ENCODE data around the gene HPN.
A peak's percentile ranks its signal among the peaks of the same experiment; 100 is the strongest.

Gene HPN

GRCh38 chr19:35073516-35073915 lies 32.0 kb downstream of the HPN start:
- peaks cover 0 to 3% of the 10 kb centered on the region in 2 donors for H3K4me1 ChIP-seq (ENCODE audit: control insufficient read depth in 2 of 2, insufficient read depth in 1 of 2, low read depth in 1 of 2, low read length in 2 of 2)
- no peak overlapping the region for H3K4me3 ChIP-seq (ENCODE audit: low read length in 2 of 2)
- peak overlapping the region; percentile 9 for H4K8ac ChIP-seq (ENCODE audit: low read depth, low read length)
- no peak overlapping the region for H2AFZ ChIP-seq (ENCODE audit: low read length)
- no peak overlapping the region for H3K18ac ChIP-seq (ENCODE audit: low read length)
- H3K36me3 ChIP-seq (replicated peaks in 1 of 2; ENCODE audit: control insufficient read depth in 2 of 2, insufficient read depth in 2 of 2, low read length in 2 of 2), result no peaks in the 10 kb centered on the region
- no peak overlapping the region for H3K14ac ChIP-seq (ENCODE audit: low read length)
- no peak overlapping the region for H2BK5ac ChIP-seq (ENCODE audit: low read length)
- no peak overlapping the region for H3K23ac ChIP-seq (ENCODE audit: low read depth, low read length, poor library complexity)
- no peak overlapping the region for H3K27ac ChIP-seq (replicated peaks; ENCODE audit: low read length)
- H2BK120ac ChIP-seq (ENCODE audit: low read depth, low read length), result no peak overlapping the region
- no peak overlapping the region for H3K4ac ChIP-seq (ENCODE audit: low read length)
- no peak overlapping the region for H4K91ac ChIP-seq (ENCODE audit: low read depth, low read length, poor library complexity)
- WGBS, 2 donors (ENCODE audit: extremely low coverage in 2 of 2, insufficient read length in 2 of 2, insufficient replicate concordance in 1 of 2), result no CpG with 5 or more reads among the region's 10 CpGs
- no peak overlapping the region for H3K4me2 ChIP-seq (ENCODE audit: insufficient read depth, low read length, poor library complexity, severe bottlenecking)
- H2BK12ac ChIP-seq (ENCODE audit: low read length), result no peak overlapping the region
- H2AK5ac ChIP-seq (ENCODE audit: low read depth, low read length), result peak overlapping the region; percentile 15
- H3K79me1 ChIP-seq (ENCODE audit: low read depth, low read length), result no peaks in the 10 kb centered on the region
- DNase-seq (ENCODE audit: low spot score), result no peak
- H3K27me3 ChIP-seq (ENCODE audit: control insufficient read depth in 3 of 3, insufficient read depth in 3 of 3, low read depth in 1 of 3, low read length in 3 of 3), result peaks cover 0 to 3% (median 0%) of the 10 kb centered on the region in 3 experiments
- H2BK15ac ChIP-seq (ENCODE audit: low read length), result peak overlapping the region; percentile 14
- peaks cover 0 to 3% of the 10 kb centered on the region in 2 donors for H3K9me3 ChIP-seq (replicated peaks in 1 of 2; ENCODE audit: control insufficient read depth in 2 of 2, insufficient read depth in 1 of 2, low read depth in 1 of 2, low read length in 2 of 2)
- no peak overlapping the region for H3K9ac ChIP-seq (ENCODE audit: low read depth, low read length, poor library complexity)

- peak overlapping the region; percentile 8 for H2BK12ac ChIP-seq (ENCODE audit: low read length)
- H3K4me2 ChIP-seq (ENCODE audit: insufficient read depth, low read length, poor library complexity, severe bottlenecking), result no peak overlapping the region
- H3K23ac ChIP-seq (ENCODE audit: low read depth, low read length, poor library complexity), result no peak overlapping the region
- no peak for DNase-seq (ENCODE audit: low spot score)
- no CpG with 5 or more reads among the region's 8 CpGs for WGBS, 2 donors (ENCODE audit: extremely low coverage in 2 of 2, insufficient read length in 2 of 2, insufficient replicate concordance in 1 of 2)
- H3K4ac ChIP-seq (ENCODE audit: low read length), result no peak overlapping the region
- peak overlapping the region; percentile 40 for H3K18ac ChIP-seq (ENCODE audit: low read length)
- H3K9ac ChIP-seq (ENCODE audit: low read depth, low read length, poor library complexity), result no peak overlapping the region
- H3K27me3 ChIP-seq (ENCODE audit: control insufficient read depth in 3 of 3, insufficient read depth in 3 of 3, low read depth in 1 of 3, low read length in 3 of 3), result peaks cover 0 to 3% (median 0%) of the 10 kb centered on the region in 3 experiments
- H2AFZ ChIP-seq (ENCODE audit: low read length), result no peak overlapping the region
- no peaks in the 10 kb centered on the region for H3K79me1 ChIP-seq (ENCODE audit: low read depth, low read length)
- H4K8ac ChIP-seq (ENCODE audit: low read depth, low read length), result no peak overlapping the region
- H4K91ac ChIP-seq (ENCODE audit: low read depth, low read length, poor library complexity), result no peak overlapping the region
- peak overlapping the region; percentile 15 for H2AK5ac ChIP-seq (ENCODE audit: low read depth, low read length)
- peaks cover 0 to 3% of the 10 kb centered on the region in 2 donors for H3K9me3 ChIP-seq (replicated peaks in 1 of 2; ENCODE audit: control insufficient read depth in 2 of 2, insufficient read depth in 1 of 2, low read depth in 1 of 2, low read length in 2 of 2)
- H2BK120ac ChIP-seq (ENCODE audit: low read depth, low read length), result no peak overlapping the region
- no peak overlapping the region for H3K27ac ChIP-seq (replicated peaks; ENCODE audit: low read length)
- H3K4me3 ChIP-seq (ENCODE audit: low read length in 2 of 2), result no peak overlapping the region
- H2BK5ac ChIP-seq (ENCODE audit: low read length), result no peak overlapping the region
- H2BK15ac ChIP-seq (ENCODE audit: low read length), result peak overlapping the region; percentile 14
- H3K14ac ChIP-seq (ENCODE audit: low read length), result no peak overlapping the region
- no peaks in the 10 kb centered on the region for H3K36me3 ChIP-seq (replicated peaks in 1 of 2; ENCODE audit: control insufficient read depth in 2 of 2, insufficient read depth in 2 of 2, low read length in 2 of 2)
- peaks cover 0 to under 1% of the 10 kb centered on the region in 2 donors for H3K4me1 ChIP-seq (ENCODE audit: control insufficient read depth in 2 of 2, insufficient read depth in 1 of 2, low read depth in 1 of 2, low read length in 2 of 2)
Measured at GRCh38 chr19:35073941-35074340, 32.4 kb downstream of the HPN start.

- H2BK5ac ChIP-seq (ENCODE audit: low read length), result no peak overlapping the region
- H3K4me1 ChIP-seq (ENCODE audit: control insufficient read depth in 2 of 2, insufficient read depth in 1 of 2, low read depth in 1 of 2, low read length in 2 of 2), result no peaks in the 10 kb centered on the region
- H3K79me1 ChIP-seq (ENCODE audit: low read depth, low read length), result no peaks in the 10 kb centered on the region
- peak overlapping the region; percentile 15 for H2AK5ac ChIP-seq (ENCODE audit: low read depth, low read length)
- no peak overlapping the region for H2BK120ac ChIP-seq (ENCODE audit: low read depth, low read length)
- no peak overlapping the region for H4K91ac ChIP-seq (ENCODE audit: low read depth, low read length, poor library complexity)
- WGBS, 2 donors (ENCODE audit: extremely low coverage in 2 of 2, insufficient read length in 2 of 2, insufficient replicate concordance in 1 of 2), result no CpG with 5 or more reads among the region's 21 CpGs
- H3K27me3 ChIP-seq (ENCODE audit: control insufficient read depth in 3 of 3, insufficient read depth in 3 of 3, low read depth in 1 of 3, low read length in 3 of 3), result peaks cover 0 to 3% (median 0%) of the 10 kb centered on the region in 3 experiments
- peak overlapping the region; percentile 83 for H3K18ac ChIP-seq (ENCODE audit: low read length)
- H4K8ac ChIP-seq (ENCODE audit: low read depth, low read length), result no peak overlapping the region
- peak overlapping the region; percentile 8 for H2BK12ac ChIP-seq (ENCODE audit: low read length)
- peak overlapping the region; percentile 50 for H3K14ac ChIP-seq (ENCODE audit: low read length)
- no peak overlapping the region for H3K4me2 ChIP-seq (ENCODE audit: insufficient read depth, low read length, poor library complexity, severe bottlenecking)
- no peak overlapping the region for H3K23ac ChIP-seq (ENCODE audit: low read depth, low read length, poor library complexity)
- H3K9ac ChIP-seq (ENCODE audit: low read depth, low read length, poor library complexity), result peak overlapping the region; percentile 18
- H3K4me3 ChIP-seq (ENCODE audit: low read length in 2 of 2), result no peak overlapping the region
- peaks cover 0 to 3% of the 10 kb centered on the region in 2 donors for H3K9me3 ChIP-seq (replicated peaks in 1 of 2; ENCODE audit: control insufficient read depth in 2 of 2, insufficient read depth in 1 of 2, low read depth in 1 of 2, low read length in 2 of 2)
- no peak overlapping the region for H3K27ac ChIP-seq (replicated peaks; ENCODE audit: low read length)
- DNase-seq (ENCODE audit: low spot score), result no peak
- no peaks in the 10 kb centered on the region for H3K36me3 ChIP-seq (replicated peaks in 1 of 2; ENCODE audit: control insufficient read depth in 2 of 2, insufficient read depth in 2 of 2, low read length in 2 of 2)
- no peak overlapping the region for H2AFZ ChIP-seq (ENCODE audit: low read length)
- peak overlapping the region; percentile 14 for H2BK15ac ChIP-seq (ENCODE audit: low read length)
- no peak overlapping the region for H3K4ac ChIP-seq (ENCODE audit: low read length)
Measured at GRCh38 chr19:35074426-35075201, 33.1 kb downstream of the HPN start.

- Histone ChIP-seq H3K4me2 (ENCODE audit: insufficient read depth, low read length, poor library complexity, severe bottlenecking) (no peak overlapping the region), H4K8ac (ENCODE audit: low read depth, low read length) (no peak overlapping the region), H3K36me3 (replicated peaks in 1 of 2; ENCODE audit: control insufficient read depth in 2 of 2, insufficient read depth in 2 of 2, low read length in 2 of 2) (no peaks in the 10 kb centered on the region), H2BK120ac (ENCODE audit: low read depth, low read length) (peak overlapping the region; percentile 91), H3K9me3 (replicated peaks in 1 of 2; ENCODE audit: control insufficient read depth in 2 of 2, insufficient read depth in 1 of 2, low read depth in 1 of 2, low read length in 2 of 2) (peaks cover 0 to 3% of the 10 kb centered on the region in 2 donors), H3K4me3 (ENCODE audit: low read length in 2 of 2) (no peak overlapping the region), H3K4me1 (ENCODE audit: control insufficient read depth in 2 of 2, insufficient read depth in 1 of 2, low read depth in 1 of 2, low read length in 2 of 2) (no peaks in the 10 kb centered on the region), H3K9ac (ENCODE audit: low read depth, low read length, poor library complexity) (no peak overlapping the region), H2BK15ac (ENCODE audit: low read length) (no peak overlapping the region), H3K27me3 (ENCODE audit: control insufficient read depth in 3 of 3, insufficient read depth in 3 of 3, low read depth in 1 of 3, low read length in 3 of 3) (peaks cover 0 to 3% (median 0%) of the 10 kb centered on the region in 3 experiments), H3K23ac (ENCODE audit: low read depth, low read length, poor library complexity) (no peak overlapping the region), H2AK5ac (ENCODE audit: low read depth, low read length) (peak overlapping the region; percentile 95), H3K79me1 (ENCODE audit: low read depth, low read length) (no peaks in the 10 kb centered on the region), H2BK12ac (ENCODE audit: low read length) (peak overlapping the region; percentile 31), H3K4ac (ENCODE audit: low read length) (peak overlapping the region; percentile 84), H3K14ac (ENCODE audit: low read length) (no peak overlapping the region), H2AFZ (ENCODE audit: low read length) (no peak overlapping the region), H3K27ac (replicated peaks; ENCODE audit: low read length) (no peak overlapping the region), H2BK5ac (ENCODE audit: low read length) (no peak overlapping the region), H4K91ac (ENCODE audit: low read depth, low read length, poor library complexity) (no peak overlapping the region), H3K18ac (ENCODE audit: low read length) (peak overlapping the region; percentile 31)
- no CpG with 5 or more reads among the region's 21 CpGs for WGBS, 2 donors (ENCODE audit: extremely low coverage in 2 of 2, insufficient read length in 2 of 2, insufficient replicate concordance in 1 of 2)
- no peak for DNase-seq (ENCODE audit: low spot score)
Measured at GRCh38 chr19:35075202-35076025, 33.9 kb downstream of the HPN start.
